DOHH2 (cell line): Measurements from ENCODE around the gene PELI2.

ENCODE experiments used
- H3F3A ChIP-seq: fragments of 200-600 bp; sonication (generic), shearing (Covaris generic); 2 replicates; pipeline ENCODE4 v1.6.0; 2016; ENCODE audit warnings: antibody characterized with exemption, mild to moderate bottlenecking; ENCODE audit not compliant: control insufficient read depth, insufficient read depth
- H3K27ac ChIP-seq: fragments of 200-600 bp; sonication (generic); 2 replicates; pipeline ENCODE4 v1.5.1; 2014; ENCODE audit warnings: low read depth, mild to moderate bottlenecking, low read length, moderate library complexity
- H3K27me3 ChIP-seq: fragments of 200-600 bp; sonication (generic); 2 replicates; pipeline ENCODE4 v1.6.1; 2014; ENCODE audit warnings: mild to moderate bottlenecking, low read length, mixed read lengths; ENCODE audit not compliant: control insufficient read depth
- H3K36me3 ChIP-seq: fragments of 200-600 bp; sonication (generic); 2 replicates; pipeline ENCODE4 v1.6.1; 2014; ENCODE audit warnings: mild to moderate bottlenecking, low read length, moderate library complexity, mixed read lengths; ENCODE audit not compliant: control insufficient read depth
- H3K4me1 ChIP-seq: fragments of 200-600 bp; sonication (generic); 2 replicates; pipeline ENCODE4 v1.6.1; 2014; ENCODE audit warnings: mild to moderate bottlenecking, low read length, mixed read lengths; ENCODE audit not compliant: control insufficient read depth
- H3K4me2 ChIP-seq: fragments of 200-600 bp; sonication (generic); 2 replicates; pipeline ENCODE4 v1.6.0; 2014; ENCODE audit warnings: mild to moderate bottlenecking, low read length, moderate library complexity
- H3K4me3 ChIP-seq: fragments of 200-600 bp; sonication (generic); 2 replicates; pipeline ENCODE4 v1.5.1; 2014; ENCODE audit warnings: mild to moderate bottlenecking, low read length, mixed read lengths
- H3K79me2 ChIP-seq: fragments of 200-600 bp; sonication (generic); 2 replicates; pipeline ENCODE4 v1.6.1; 2014; ENCODE audit warnings: mild to moderate bottlenecking, low read length, mixed read lengths; ENCODE audit not compliant: control insufficient read depth
- H3K9me2 ChIP-seq: fragments of 200-600 bp; sonication (generic); replicated peaks from 2 replicates; pipeline ENCODE4 v1.6.1; 2014; ENCODE audit warnings: mild to moderate bottlenecking, low read length, mixed read lengths; ENCODE audit not compliant: control insufficient read depth
- H3K9me3 ChIP-seq: fragments of 200-600 bp; sonication (generic); 2 replicates; pipeline ENCODE4 v1.6.1; 2014; ENCODE audit warnings: antibody characterized with exemption, low read length, mixed read lengths; ENCODE audit not compliant: control insufficient read depth, insufficient read depth
- H4K20me1 ChIP-seq: fragments of 200-600 bp; sonication (generic); 2 replicates; pipeline ENCODE4 v1.6.0; 2014; ENCODE audit warnings: low read depth, mild to moderate bottlenecking, antibody characterized with exemption, low read length, moderate library complexity; ENCODE audit not compliant: control insufficient read depth, insufficient read depth
- EZH2phosphoT487 ChIP-seq: fragments of 200-600 bp; sonication (generic); IDR thresholded peaks from 2 replicates; pipeline ENCODE4 v1.6.1; 2017; ENCODE audit warnings: borderline replicate concordance, mild to moderate bottlenecking, antibody characterized with exemption, low read length, moderate library complexity, mixed read lengths
- TF ChIP-seq, protein P1 (sequence below): fragments of 200-600 bp; sonication (generic); IDR thresholded peaks from one replicate; pipeline ENCODE4 v1.5.1; 2014; ENCODE audit warnings: antibody characterized with exemption, mild to moderate bottlenecking, low read depth, low read length; ENCODE audit not compliant: poor library complexity, severe bottlenecking

PELI2 gene

DNA sequence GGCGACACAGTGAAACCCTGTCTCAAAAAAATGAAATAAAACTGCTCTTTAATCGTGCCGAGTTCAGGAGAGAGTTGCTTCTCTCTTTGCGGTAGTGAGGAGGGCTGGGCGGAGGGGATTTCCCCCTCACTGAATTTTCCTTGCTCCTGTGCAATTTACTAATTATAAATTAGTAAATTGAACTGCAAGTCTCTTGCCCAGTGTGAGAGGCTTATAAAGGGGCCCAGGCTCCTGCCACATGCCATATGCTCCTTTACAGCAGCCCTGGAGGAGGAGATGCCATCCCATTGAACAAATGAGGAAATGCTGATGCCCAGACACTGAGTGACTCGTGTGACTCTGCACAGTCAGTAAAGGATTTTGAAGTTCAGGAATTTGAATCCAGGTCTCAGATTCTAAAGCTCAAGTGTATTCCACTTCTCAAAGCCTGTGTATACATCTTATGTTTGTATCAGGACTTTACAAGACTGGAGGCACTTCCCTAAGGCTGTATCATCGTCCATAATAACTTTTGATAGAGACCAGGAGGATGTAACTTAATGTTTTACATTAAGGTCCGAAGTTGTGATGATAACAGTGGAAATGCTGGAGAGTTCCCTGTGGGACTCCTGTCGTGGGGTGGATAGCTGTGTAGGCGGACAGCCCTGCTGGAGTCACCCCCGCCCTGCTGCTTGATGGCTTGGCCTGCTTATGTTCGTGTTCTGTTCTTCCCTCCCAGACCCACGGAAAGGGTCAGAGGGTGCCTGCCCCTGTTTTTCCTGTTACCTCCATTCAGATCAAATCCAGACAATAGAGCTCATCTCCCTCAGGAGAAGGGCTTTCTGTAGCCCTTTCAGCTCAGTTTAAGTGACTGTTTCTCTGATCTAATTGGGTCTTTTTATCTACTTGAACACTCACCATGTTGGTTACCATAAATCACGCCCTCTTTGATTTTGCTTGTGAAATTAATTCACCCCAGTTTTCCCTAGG, 13.9 kb downstream of the PELI2 start:
- Histone ChIP-seq H3K9me2 (no peaks in the 10 kb centered on the region), H3K9me3 (no peaks in the 10 kb centered on the region), H4K20me1 (no peaks in the 10 kb centered on the region), H3K79me2 (no peaks in the 10 kb centered on the region), H3K27me3 (peaks cover 8% of the 10 kb centered on the region), H3K4me3 (no peak overlapping the region), H3K4me1 (no peaks in the 10 kb centered on the region), H3K36me3 (no peaks in the 10 kb centered on the region), H3K27ac (no peak overlapping the region), H3K4me2 (no peak overlapping the region), H3F3A (no peaks in the 10 kb centered on the region)
- TF ChIP-seq, protein P1, sequence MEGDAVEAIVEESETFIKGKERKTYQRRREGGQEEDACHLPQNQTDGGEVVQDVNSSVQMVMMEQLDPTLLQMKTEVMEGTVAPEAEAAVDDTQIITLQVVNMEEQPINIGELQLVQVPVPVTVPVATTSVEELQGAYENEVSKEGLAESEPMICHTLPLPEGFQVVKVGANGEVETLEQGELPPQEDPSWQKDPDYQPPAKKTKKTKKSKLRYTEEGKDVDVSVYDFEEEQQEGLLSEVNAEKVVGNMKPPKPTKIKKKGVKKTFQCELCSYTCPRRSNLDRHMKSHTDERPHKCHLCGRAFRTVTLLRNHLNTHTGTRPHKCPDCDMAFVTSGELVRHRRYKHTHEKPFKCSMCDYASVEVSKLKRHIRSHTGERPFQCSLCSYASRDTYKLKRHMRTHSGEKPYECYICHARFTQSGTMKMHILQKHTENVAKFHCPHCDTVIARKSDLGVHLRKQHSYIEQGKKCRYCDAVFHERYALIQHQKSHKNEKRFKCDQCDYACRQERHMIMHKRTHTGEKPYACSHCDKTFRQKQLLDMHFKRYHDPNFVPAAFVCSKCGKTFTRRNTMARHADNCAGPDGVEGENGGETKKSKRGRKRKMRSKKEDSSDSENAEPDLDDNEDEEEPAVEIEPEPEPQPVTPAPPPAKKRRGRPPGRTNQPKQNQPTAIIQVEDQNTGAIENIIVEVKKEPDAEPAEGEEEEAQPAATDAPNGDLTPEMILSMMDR = no peak
- TF ChIP-seq EZH2phosphoT487 = no peak

DNA sequence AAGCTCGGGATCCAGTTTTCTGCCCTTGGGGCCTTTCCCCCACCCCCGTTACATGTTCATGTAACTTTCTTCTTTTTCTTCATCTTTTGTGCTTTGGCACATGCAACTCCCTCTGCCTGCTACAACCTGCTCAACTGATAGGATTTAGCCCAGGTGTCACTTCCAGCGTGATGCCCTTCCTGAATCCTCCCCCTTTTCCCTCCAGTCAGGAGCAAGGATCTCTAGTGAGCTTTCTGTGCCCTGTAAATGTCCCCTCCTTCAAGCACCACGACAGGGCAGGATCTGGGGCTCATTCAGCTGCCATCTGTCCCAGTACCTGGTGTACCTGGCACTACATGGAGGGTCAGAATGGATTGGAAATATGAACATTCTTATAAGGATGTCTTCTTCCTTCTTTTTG, 15.3 kb downstream of the PELI2 start:
- Histone ChIP-seq H3K4me3 (no peak overlapping the region), H3K4me2 (no peak overlapping the region), H3K27me3 (peaks cover 8% of the 10 kb centered on the region), H3F3A (no peaks in the 10 kb centered on the region), H3K27ac (no peak overlapping the region), H3K9me3 (no peaks in the 10 kb centered on the region), H4K20me1 (no peaks in the 10 kb centered on the region), H3K4me1 (no peaks in the 10 kb centered on the region), H3K79me2 (no peaks in the 10 kb centered on the region), H3K36me3 (no peaks in the 10 kb centered on the region), H3K9me2 (no peaks in the 10 kb centered on the region)
- no peak for TF ChIP-seq EZH2phosphoT487
- TF ChIP-seq, protein P1 = no peak

DNA sequence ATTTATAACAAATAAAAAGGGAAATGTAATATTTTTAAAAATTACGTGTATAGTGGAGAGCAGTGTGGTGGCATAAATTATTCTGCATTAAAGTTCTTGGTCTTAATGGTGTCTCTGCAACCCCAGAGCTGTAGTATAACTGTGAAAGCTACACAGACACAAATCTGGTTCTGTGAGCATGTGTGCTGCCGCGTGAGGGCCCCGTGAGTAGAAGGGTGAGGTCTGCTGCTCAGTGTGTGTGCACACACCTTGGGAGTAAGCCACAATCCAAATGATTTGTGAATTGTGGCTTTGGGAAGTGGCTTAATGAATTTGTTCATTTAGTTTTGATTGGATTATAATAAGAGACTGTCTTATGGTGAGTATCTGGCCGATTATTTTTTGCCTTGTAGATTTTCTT, 16.8 kb downstream of the PELI2 start:
- Histone ChIP-seq H3K27ac (no peak overlapping the region), H4K20me1 (no peaks in the 10 kb centered on the region), H3K4me2 (no peak overlapping the region), H3K4me1 (no peaks in the 10 kb centered on the region), H3K9me2 (no peaks in the 10 kb centered on the region), H3K4me3 (no peak overlapping the region), H3K36me3 (no peaks in the 10 kb centered on the region), H3K79me2 (no peaks in the 10 kb centered on the region), H3F3A (no peaks in the 10 kb centered on the region), H3K9me3 (no peaks in the 10 kb centered on the region), H3K27me3 (peaks cover 8% of the 10 kb centered on the region)
- TF ChIP-seq, protein P1 = no peak
- TF ChIP-seq EZH2phosphoT487 = no peak
